Measurements from ENCODE around the gene HIP1R.

The HIP1R gene

GRCh38 chr12:122848471-122849351 lies 13.5 kb downstream of the HIP1R start:
- DNase-seq (ENCODE audit: low read depth) = no peak

- DNase-seq (ENCODE audit: low read depth) = no peak
Observed at GRCh38 chr12:122849352-122850047, 14.2 kb downstream of the HIP1R start.

- DNase-seq (ENCODE audit: low read depth) = no peak
Observed at GRCh38 chr12:122850048-122850445, 14.8 kb downstream of the HIP1R start.

GRCh38 chr12:122850695-122851350 lies 15.6 kb downstream of the HIP1R start:
- DNase-seq (ENCODE audit: low read depth) = no peak

GRCh38 chr12:122851820-122852219 lies 16.6 kb downstream of the HIP1R start:
- no peak for DNase-seq (ENCODE audit: low read depth)

- no peak for DNase-seq (ENCODE audit: low read depth)
Observed at GRCh38 chr12:122852336-122853275, 17.3 kb downstream of the HIP1R start.

- DNase-seq (ENCODE audit: low read depth) = no peak
Observed at GRCh38 chr12:122853582-122854245, 18.5 kb downstream of the HIP1R start.

GRCh38 chr12:122854554-122854953 lies 19.3 kb downstream of the HIP1R start:
- DNase-seq (ENCODE audit: low read depth) = no peak

GRCh38 chr12:122855071-122855829 lies 20.0 kb downstream of the HIP1R start:
- no peak for DNase-seq (ENCODE audit: low read depth)

GRCh38 chr12:122855928-122856831 lies 20.9 kb downstream of the HIP1R start:
- no peak for DNase-seq (ENCODE audit: low read depth)

- no peak for DNase-seq (ENCODE audit: low read depth)
Observed at GRCh38 chr12:122856999-122857671, 21.9 kb downstream of the HIP1R start.

- no peak for DNase-seq (ENCODE audit: low read depth)
Observed at GRCh38 chr12:122858171-122858570, 22.9 kb downstream of the HIP1R start.

GRCh38 chr12:122858591-122859302 lies 23.5 kb downstream of the HIP1R start:
- DNase-seq (ENCODE audit: low read depth) = no peak

- DNase-seq (ENCODE audit: low read depth) = no peak
Observed at GRCh38 chr12:122859303-122860039, 24.2 kb downstream of the HIP1R start.

GRCh38 chr12:122860040-122860853 lies 25.0 kb downstream of the HIP1R start:
- DNase-seq (ENCODE audit: low read depth) = peak; percentile 54

GRCh38 chr12:122860854-122861586 lies 25.8 kb downstream of the HIP1R start:
- DNase-seq (ENCODE audit: low read depth) = no peak

Measured in stimulated activated CD8-positive, alpha-beta memory T cell treated with anti-CD3 and anti-CD28 coated beads, Interleukin-12 subunit alpha, Interleukin-12 subunit beta, amount 100 ng/mL, for 4 hours (primary cell).